AG09319 (cell line): ENCODE measurements around the gene RPRM.
"Not testable (repeated sequence)": the region's sequence is repeated elsewhere in the genome, so short reads cannot be mapped to it uniquely, and the experiment has no call there.

ENCODE experiments used
- DNase-seq: peaks from one replicate; pipeline ENCODE4 v3.0.0-alpha.2; 2010; ENCODE audit warnings: low read depth; ENCODE audit errors: extremely low read depth
- CTCF ChIP-seq: IDR thresholded peaks from 2 replicates; pipeline ENCODE4 v1.5.1; 2011; ENCODE audit warnings: low read depth, mild to moderate bottlenecking, inconsistent platforms, low read length, moderate library complexity

Gene RPRM

GRCh38 chr2:153455861-153456260 is 22.7 kb downstream of the RPRM start:
- TF ChIP-seq CTCF: no peak

GRCh38 chr2:153455403-153455802 is 23.2 kb downstream of the RPRM start:
- TF ChIP-seq CTCF: no peak
- no peak for DNase-seq

More at GRCh38 chr2:153455861-153456260, 22.7 kb downstream of the RPRM start:
- no peak for DNase-seq

DNA sequence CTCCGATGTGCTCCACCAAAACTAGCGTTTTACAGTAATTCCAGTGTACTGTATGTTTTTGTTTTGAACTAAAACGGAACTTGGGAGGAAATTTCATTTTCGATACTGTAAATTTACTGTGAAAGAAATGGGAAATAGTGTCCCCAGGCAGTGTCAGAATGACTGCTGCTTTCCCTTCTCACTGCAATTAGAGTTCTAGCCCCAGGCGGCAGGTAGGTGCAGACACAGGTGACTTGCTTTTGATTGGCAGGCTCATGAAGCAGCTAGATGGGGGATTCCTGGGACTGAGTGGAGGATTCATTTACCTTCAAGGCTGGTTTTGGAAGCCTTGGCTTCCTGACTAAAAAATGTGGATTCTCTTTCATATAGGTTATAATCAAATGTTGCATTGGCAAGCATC is 27.0 kb downstream of the RPRM start:
- no peak for DNase-seq
- no peak for TF ChIP-seq CTCF

DNA sequence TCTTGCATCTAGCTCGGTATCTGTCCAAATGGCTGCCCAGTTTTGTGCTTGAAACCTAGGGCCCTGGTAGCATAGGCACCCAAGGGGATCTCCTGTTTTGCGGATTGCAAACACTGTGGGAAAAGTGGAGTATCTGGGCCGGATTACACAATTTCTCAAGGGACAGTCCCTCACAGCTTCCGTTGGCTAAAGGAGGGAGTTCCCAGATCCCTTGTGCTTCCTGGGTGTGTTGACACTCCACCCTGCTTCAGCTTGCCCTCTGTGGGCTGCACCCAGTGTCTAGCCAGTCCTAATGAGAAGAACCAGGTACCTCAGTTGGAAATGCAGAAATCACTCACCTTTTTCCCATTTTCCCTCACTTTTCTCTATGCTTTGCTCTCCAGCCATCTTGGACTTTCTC is 35.5 kb downstream of the RPRM start:
- TF ChIP-seq CTCF: no peak
- no peak for DNase-seq

DNA sequence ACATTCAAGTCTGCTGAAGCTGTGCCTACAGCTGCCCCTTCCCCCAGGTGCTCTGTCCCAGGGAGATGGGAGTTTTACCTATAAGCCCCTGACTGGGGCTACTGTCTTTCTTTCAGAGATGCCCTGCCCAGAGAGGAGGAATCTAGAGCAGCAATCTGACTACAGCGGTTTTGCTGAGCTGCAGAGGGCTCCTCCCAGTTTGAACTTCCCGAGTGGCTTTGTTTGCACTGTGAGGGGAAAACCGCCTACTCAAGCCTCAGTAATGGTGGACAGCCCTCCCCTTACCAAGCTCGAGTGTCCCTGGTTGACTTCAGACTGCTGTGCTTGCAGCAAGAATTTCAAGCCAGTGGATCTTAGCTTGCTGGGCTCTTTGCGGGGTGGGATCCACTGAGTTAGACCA is 35.9 kb downstream of the RPRM start:
- DNase-seq: not testable (repeated sequence)

DNA sequence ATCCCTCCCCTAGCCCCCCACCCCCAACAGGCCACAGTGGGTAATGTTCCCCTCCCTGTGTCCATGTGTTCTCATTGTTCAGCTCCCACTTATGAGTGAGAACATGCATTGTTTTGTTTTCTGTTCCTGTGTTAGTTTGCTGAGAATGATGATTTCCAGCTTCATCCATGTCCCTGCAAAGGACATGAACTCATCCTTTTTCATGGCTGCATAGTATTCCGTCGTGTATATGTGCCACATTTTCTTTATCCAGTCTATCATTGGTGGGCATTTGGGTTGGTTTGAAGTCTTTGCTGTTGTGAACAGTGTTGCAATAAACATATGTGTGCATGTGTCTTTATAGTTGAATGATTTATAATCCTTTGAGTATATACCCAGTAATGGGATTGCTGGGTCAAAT is 38.5 kb downstream of the RPRM start:
- DNase-seq: not testable (repeated sequence)

- no peak for DNase-seq
These were observed 45.2 kb downstream of the RPRM start for GRCh38 chr2:153433403-153433802.

GRCh38 chr2:153432381-153432780 is 46.2 kb downstream of the RPRM start:
- TF ChIP-seq CTCF: no peak
- no peak for DNase-seq

More at GRCh38 chr2:153433403-153433802, 45.2 kb downstream of the RPRM start:
- TF ChIP-seq CTCF: no peak

GRCh38 chr2:153431114-153431513 is 47.4 kb downstream of the RPRM start:
- TF ChIP-seq CTCF: no peak
- DNase-seq: no peak
